Karpas-422 (cell line): ENCODE measurements around the gene CMTM8. TPM values are rescaled to one million over a fixed set of nuclear protein-coding genes. Genes with fewer than 3 reads are reported as not detected.

Experiments used
- DNase-seq: peaks from one replicate; pipeline ENCODE4 v3.0.0-alpha.2; 2015
- H2AFZ ChIP-seq: fragments of 200-600 bp; sonication (generic); 2 replicates; pipeline ENCODE4 v1.6.1; 2014; ENCODE audit warnings: antibody characterized with exemption, low read length, mixed read lengths
- H3K27ac ChIP-seq: fragments of 200-600 bp; sonication (generic); 2 replicates; pipeline ENCODE4 v1.5.1; 2014; ENCODE audit warnings: mild to moderate bottlenecking, low read length, moderate library complexity
- H3K27me3 ChIP-seq: fragments of 200-600 bp; sonication (generic); 2 replicates; pipeline ENCODE4 v1.6.1; 2014; ENCODE audit warnings: low read length, mixed read lengths
- H3K36me3 ChIP-seq: fragments of 200-600 bp; sonication (generic); 2 replicates; pipeline ENCODE4 v1.6.1; 2014; ENCODE audit warnings: low read length, mixed read lengths; ENCODE audit not compliant: insufficient read depth
- H3K4me1 ChIP-seq: fragments of 200-600 bp; sonication (generic); 2 replicates; pipeline ENCODE4 v1.6.1; 2014; ENCODE audit warnings: mild to moderate bottlenecking, low read length, mixed read lengths
- H3K4me2 ChIP-seq: fragments of 200-600 bp; sonication (generic); 2 replicates; pipeline ENCODE4 v1.6.1; 2014; ENCODE audit warnings: low read length, low read depth, mild to moderate bottlenecking; ENCODE audit not compliant: poor library complexity, severe bottlenecking
- H3K4me3 ChIP-seq: fragments of 200-600 bp; sonication (generic); 2 replicates; pipeline ENCODE4 v1.5.1; 2014; ENCODE audit warnings: mild to moderate bottlenecking, antibody characterized with exemption, low read length, mixed read lengths
- H3K79me2 ChIP-seq: fragments of 200-600 bp; sonication (generic); 2 replicates; pipeline ENCODE4 v1.6.1; 2014; ENCODE audit warnings: mild to moderate bottlenecking, low read length, mixed read lengths
- H3K9ac ChIP-seq: fragments of 200-600 bp; sonication (generic); 2 replicates; pipeline ENCODE4 v1.6.0; 2014; ENCODE audit warnings: low read length
- H3K9me2 ChIP-seq: fragments of 200-600 bp; sonication (generic), shearing (Covaris generic); replicated peaks from 2 replicates; pipeline ENCODE4 v1.6.0; 2014; ENCODE audit warnings: mild to moderate bottlenecking, low read length, moderate library complexity; ENCODE audit not compliant: insufficient read depth
- H3K9me3 ChIP-seq: fragments of 300-700, 200-600 bp; sonication (generic); 2 replicates; pipeline ENCODE4 v1.6.1; 2014; ENCODE audit warnings: low read length, mixed read lengths
- H4K20me1 ChIP-seq: fragments of 200-600 bp; sonication (generic); 2 replicates; pipeline ENCODE4 v1.6.1; 2014; ENCODE audit warnings: mild to moderate bottlenecking, antibody characterized with exemption, low read length, low read depth; ENCODE audit not compliant: insufficient read depth
- small RNA-seq: library from RNA; depleted of rRNA; stranded (forward); fragments of <200 nt; gene quantifications from one replicate; pipeline ENCODE3, GENCODE V24; 2014
- total RNA-seq: library from RNA; depleted of rRNA; stranded (reverse); fragments of >200 nt; shearing (Covaris generic); gene quantifications from 2 replicates; pipeline ENCODE4 v1.2.3, GENCODE V29; 2014; ENCODE audit warnings: low replicate concordance; rRNA removed

CMTM8 gene
- total RNA-seq, 1 experiment from 2014 or later = 0.19 TPM

GRCh38 chr3:32413845-32414521 lies 175.5 kb downstream of the CMTM8 start:
- Histone ChIP-seq H3K79me2 (no peaks in the 10 kb centered on the region), H4K20me1 (no peaks in the 10 kb centered on the region), H3K36me3 (no peaks in the 10 kb centered on the region), H3K4me2 (no peak overlapping the region), H3K9me3 (no peaks in the 10 kb centered on the region), H3K4me3 (no peak overlapping the region), H3K27me3 (no peaks in the 10 kb centered on the region), H3K27ac (no peak overlapping the region), H3K9me2 (no peaks in the 10 kb centered on the region), H3K9ac (no peak overlapping the region), H2AFZ (no peak overlapping the region), H3K4me1 (no peaks in the 10 kb centered on the region)
- no peak for DNase-seq

- Histone ChIP-seq H3K4me1 (no peaks in the 10 kb centered on the region), H3K9ac (no peak overlapping the region)
- no peak for DNase-seq
Measured at GRCh38 chr3:32414522-32415202, 176.2 kb downstream of the CMTM8 start.

GRCh38 chr3:32419742-32420125 lies 181.3 kb downstream of the CMTM8 start:
- Histone ChIP-seq H3K27me3 (no peaks in the 10 kb centered on the region), H3K4me3 (no peak overlapping the region), H2AFZ (no peak overlapping the region), H3K4me1 (peaks cover 7% of the 10 kb centered on the region), H3K36me3 (no peaks in the 10 kb centered on the region), H3K9ac (no peak overlapping the region), H4K20me1 (no peaks in the 10 kb centered on the region), H3K79me2 (no peaks in the 10 kb centered on the region), H3K9me3 (no peaks in the 10 kb centered on the region), H3K4me2 (no peak overlapping the region), H3K9me2 (no peaks in the 10 kb centered on the region), H3K27ac (no peak overlapping the region)
- no peak for DNase-seq

More at GRCh38 chr3:32414522-32415202, 176.2 kb downstream of the CMTM8 start:
- no peaks in the 10 kb centered on the region for H3K79me2 ChIP-seq
- no peaks in the 10 kb centered on the region for H3K9me2 ChIP-seq
- H3K27me3 ChIP-seq = no peaks in the 10 kb centered on the region
- no peak overlapping the region for H3K27ac ChIP-seq
- no peak overlapping the region for H3K4me2 ChIP-seq
- no peak overlapping the region for H2AFZ ChIP-seq
- H3K4me3 ChIP-seq = no peak overlapping the region
- H4K20me1 ChIP-seq = no peaks in the 10 kb centered on the region
- no peaks in the 10 kb centered on the region for H3K9me3 ChIP-seq
- no peaks in the 10 kb centered on the region for H3K36me3 ChIP-seq

Small RNAs within 50 kb of the gene (small RNA-seq; reads per million reads assigned to genes)
- gene AC097639.2 = not detected

Other genes with a start within 250 kb of the CMTM8 start
- gene GPD1L, start 132.1 kb upstream of the CMTM8 start, total RNA-seq = 13.5 and 20.0 TPM in 2 replicates
- gene CMTM7, start 153.2 kb downstream of the CMTM8 start, total RNA-seq = 7.1 and 8.9 TPM in 2 replicates